HG03342 (cell line): Measurements from ENCODE around the gene C20orf144.

Experiments used
- ATAC-seq: cut with Tn5 transposase; IDR thresholded peaks from one replicate; pipeline ENCODE4 v1.9.1; 2021; ENCODE audit warnings: mild to moderate bottlenecking, moderate library complexity; ENCODE audit not compliant: unreplicated experiment

The C20orf144 gene

GRCh38 chr20:33649201-33649681 lies 12.9 kb upstream of the C20orf144 start:
- ATAC-seq, result no peak

DNA sequence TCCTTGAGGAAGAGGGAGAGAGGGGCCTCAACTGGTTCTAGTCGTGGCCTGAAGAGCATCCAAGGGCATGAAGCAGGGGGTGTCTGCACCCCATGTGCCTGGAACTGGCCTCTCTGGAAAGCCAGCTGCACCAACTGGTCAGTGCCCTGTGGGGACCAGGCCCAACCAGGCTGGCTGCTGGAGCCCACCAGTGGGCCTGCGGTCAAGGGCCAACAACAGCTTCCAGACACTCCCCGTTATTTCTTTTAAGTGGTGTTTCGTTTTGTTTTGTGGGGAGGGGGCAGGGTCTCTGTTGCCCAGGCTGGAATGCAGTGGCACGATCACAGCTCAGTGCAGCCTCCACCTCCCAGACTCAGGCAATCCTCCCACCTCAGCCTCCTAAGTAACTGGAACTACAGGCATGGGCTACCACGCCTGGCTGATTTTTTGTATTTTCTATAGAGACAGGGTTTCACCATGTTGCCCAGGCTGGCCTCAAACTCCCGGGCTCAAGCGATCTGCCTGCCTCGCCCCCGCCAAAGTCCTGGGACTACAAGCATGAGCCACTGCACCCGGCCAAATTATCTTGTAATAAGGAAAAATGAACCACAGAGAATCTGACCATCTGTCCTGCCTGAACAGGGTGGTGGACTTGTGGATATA lies 11.9 kb upstream of the C20orf144 start:
- no peak for ATAC-seq

GRCh38 chr20:33650753-33651561 lies 11.2 kb upstream of the C20orf144 start:
- no peak for ATAC-seq

GRCh38 chr20:33651562-33652048 lies 10.5 kb upstream of the C20orf144 start:
- ATAC-seq, result no peak

DNA sequence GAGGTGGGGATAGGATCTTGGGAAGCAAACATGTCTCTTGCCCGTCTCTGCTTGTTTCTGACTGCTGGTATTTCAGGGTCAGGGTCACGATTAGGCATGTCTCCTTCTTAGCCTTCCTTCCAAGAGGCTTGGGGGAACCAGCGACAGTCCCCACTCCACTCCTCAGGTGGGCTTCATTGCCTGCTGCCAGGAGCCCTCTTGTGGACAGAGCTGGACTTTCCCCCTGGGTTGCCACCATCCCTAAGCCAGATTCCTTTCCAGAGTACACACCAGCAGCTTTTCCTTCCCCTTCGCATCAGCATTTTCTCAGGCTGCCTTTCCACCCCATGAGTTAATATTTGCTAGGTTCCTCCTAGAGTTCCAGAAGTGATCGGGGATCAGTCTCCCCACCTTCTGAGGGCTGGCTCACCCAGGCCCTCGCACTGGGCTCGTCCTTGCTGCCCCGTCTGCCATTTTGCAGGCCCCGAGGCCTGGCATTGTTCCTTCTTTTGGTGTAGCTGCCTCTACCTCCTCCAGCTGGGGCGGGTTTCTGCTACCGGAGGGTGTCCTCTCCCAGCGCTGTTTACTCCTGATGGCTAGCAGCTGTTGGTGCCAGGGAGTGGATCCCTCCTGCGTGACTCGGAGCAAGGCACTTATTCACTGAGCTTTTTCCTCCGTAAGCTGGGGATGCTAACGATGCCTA lies 8.8 kb upstream of the C20orf144 start:
- no peak for ATAC-seq

- no peak for ATAC-seq
These were observed 8.1 kb upstream of the C20orf144 start for GRCh38 chr20:33653900-33654596.

- ATAC-seq, result no peak
These were observed 7.4 kb upstream of the C20orf144 start for GRCh38 chr20:33654680-33655161.

- ATAC-seq, result no peak
These were observed 7.0 kb upstream of the C20orf144 start for GRCh38 chr20:33655164-33655563.

- no peak for ATAC-seq
These were observed 5.9 kb upstream of the C20orf144 start for GRCh38 chr20:33656010-33656782.

DNA sequence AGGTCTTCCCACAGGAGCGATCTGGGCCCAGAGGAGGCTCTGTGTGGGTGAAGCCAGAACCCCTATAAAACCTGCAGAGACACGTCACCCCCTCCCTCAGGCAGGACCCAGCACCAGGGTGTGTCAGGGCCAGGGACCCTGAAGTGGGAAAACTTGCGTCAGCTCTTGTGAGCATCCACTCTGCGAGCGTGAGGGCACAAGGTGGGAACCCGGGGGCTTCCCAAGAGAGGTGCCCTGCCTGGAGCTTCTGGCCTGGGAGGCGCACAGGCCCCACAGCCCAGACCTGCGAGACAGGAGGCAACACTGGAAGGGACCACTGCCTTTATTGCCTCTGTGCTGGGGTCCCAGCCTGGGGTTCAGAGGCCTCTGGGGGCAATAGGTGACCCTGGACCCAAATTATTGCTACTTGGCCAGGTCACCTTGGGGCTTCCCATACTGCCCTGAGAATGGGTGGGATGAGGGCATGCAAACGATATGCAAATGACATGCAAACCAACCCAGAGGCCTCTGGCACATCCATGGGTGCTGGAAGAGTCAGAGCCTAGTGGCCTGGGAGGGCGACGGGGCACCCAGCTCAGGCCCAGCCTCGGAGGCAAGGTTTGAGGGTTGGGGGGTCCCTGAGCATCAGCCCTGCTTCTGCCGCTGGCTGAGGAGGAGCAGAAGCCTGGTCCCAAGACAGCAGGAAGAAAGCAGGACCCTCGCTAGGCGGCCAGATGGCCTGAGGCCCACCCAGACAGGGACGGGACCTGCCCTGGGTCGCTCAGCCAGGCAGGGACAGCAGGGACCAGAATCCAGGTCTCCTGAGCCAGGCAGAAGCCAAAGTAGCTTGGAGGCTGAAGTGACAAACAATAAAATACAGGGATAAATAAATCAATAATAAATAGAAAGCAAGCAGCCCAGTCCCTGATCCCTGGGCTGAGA lies 5.1 kb upstream of the C20orf144 start:
- no peak for ATAC-seq

GRCh38 chr20:33657704-33658095 lies 4.4 kb upstream of the C20orf144 start:
- no peak for ATAC-seq

GRCh38 chr20:33658510-33658909 lies 3.6 kb upstream of the C20orf144 start:
- no peak for ATAC-seq

DNA sequence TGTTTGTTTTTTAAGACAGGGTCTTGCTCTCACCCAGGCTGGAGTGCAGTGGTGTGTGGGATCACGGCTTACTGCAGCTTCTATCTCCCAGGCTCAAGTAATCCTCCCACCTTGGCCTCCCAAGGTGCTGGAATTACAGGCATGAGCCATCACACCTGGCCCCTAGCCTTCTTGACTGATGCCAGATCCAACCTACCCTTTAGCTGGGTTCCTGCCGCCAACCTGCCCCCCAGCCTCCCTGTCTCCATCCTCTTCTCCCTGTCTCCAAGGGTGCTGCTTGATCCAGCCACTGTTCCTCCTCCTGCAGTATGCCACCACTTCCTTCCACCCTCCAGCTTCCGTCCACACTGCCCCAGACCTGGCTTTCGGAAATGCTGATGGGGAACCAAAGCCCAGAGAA lies 3.2 kb upstream of the C20orf144 start:
- ATAC-seq, result no peak

DNA sequence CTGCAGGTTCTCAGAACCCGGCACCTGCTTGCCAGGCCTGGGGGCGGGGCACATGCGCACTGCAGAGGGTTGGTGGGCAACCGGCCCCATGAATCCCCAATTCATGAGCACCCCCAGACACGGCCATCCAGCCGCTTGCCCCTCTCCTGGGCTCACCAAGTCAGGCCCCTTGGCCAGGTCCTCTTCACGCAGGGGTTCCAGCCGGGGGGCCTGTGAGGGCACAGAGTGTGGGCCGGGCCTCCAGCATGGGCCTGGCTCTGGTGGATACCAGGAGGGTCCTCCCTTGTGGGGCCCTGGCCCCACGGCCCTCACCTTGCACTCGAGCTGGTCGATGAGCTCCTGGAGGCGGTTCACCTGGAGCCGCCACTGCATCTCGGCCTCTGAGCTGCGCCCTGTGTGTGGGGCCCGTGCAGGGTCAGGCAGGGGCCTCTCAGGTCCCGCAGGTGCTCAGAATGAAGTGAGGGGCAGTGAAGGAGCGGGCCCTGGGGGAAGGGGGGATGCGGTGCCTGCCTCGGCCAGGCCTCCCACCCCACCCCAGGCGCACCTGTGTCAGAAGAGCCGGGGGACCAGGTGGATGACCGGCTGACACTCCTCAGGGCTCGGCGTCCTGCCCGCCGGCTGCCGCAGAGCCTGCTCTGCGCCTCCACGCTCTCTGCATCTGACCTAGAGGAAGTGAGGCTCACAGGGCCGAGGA lies 2.6 kb upstream of the C20orf144 start:
- ATAC-seq, result no peak

GRCh38 chr20:33660035-33660684 lies 2.0 kb upstream of the C20orf144 start:
- no peak for ATAC-seq

DNA sequence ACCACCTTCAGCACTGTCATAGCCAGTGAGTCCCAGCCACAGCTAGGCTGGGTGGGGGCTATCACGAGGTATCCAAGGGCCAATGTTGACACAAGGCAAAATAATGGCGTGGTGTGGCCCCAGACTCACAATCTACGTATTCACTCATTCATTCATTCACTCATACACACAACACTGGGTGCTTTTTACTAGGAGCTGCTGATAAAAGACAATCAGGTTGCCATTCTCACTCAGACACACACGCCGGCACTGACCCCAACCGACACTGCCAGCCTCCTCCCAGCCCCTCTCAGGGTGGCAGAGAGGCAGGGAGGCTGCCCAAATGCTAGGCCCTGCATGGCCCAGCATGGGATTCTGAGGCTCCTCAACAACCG lies 1.5 kb upstream of the C20orf144 start:
- no peak for ATAC-seq

- ATAC-seq, result peak; percentile 45
These were observed 1.3 kb downstream of the C20orf144 start for GRCh38 chr20:33663161-33664084.
